Right cardiac atrium (tissue), 5 donors: ENCODE measurements around the gene SLC43A1. TPM values are rescaled to one million over a fixed set of nuclear protein-coding genes. Genes with fewer than 3 reads are reported as not detected.

Experiments used
- ATAC-seq, 2 donors: fragments of 200-7000 bp; cut with Tn5 transposase; one replicate each; pipeline versions ENCODE4 v1.8.0 to v1.9.1; 2020; ENCODE audit warnings: moderate library complexity in 2 of 2, mild to moderate bottlenecking in 1 of 2
- DNase-seq, 3 donors: peaks; one replicate each; pipeline ENCODE4 v3.0.0-alpha.2; 2020
- H3K27ac ChIP-seq: one replicate; pipeline ENCODE4 v1.5.1; 2013; ENCODE audit warnings: mild to moderate bottlenecking, low read length, control low read depth, moderate library complexity
- H3K27me3 ChIP-seq: one replicate; pipeline ENCODE4 v1.6.1; 2013; ENCODE audit not compliant: control insufficient read depth, insufficient read depth
- H3K4me1 ChIP-seq: one replicate; pipeline ENCODE4 v1.6.1; 2013; ENCODE audit warnings: low read length; ENCODE audit not compliant: control insufficient read depth, insufficient read depth
- H3K4me3 ChIP-seq: one replicate; pipeline ENCODE4 v1.5.1; 2013; ENCODE audit warnings: low read length, control low read depth
- H3K9me3 ChIP-seq: one replicate; pipeline ENCODE4 v1.6.1; 2013; ENCODE audit warnings: low read length; ENCODE audit not compliant: control insufficient read depth
- WGBS: extraction: QIAGEN DNeasy Blood & Tissue Kit; methylation state at CpG from one replicate; pipeline ENCODE4 v1.1.7; 2013; 5-methylcytosine and 5-hydroxymethylcytosine counted together
- intact Hi-C, 4 donors: fragments of 100-400 bp; cut with DNase I; formaldehyde crosslinking; loops; one replicate each; pipeline versions ENCODE4 v1.11.0 to v1.14.0; 2022 to 2023
- polyA plus RNA-seq: library from polyadenylated mRNA; stranded (reverse); fragments of 200-250 nt; gene quantifications from one replicate; pipeline ENCODE4 v1.2.3, GENCODE V29; 2013
- total RNA-seq, 4 donors: library from RNA; stranded (reverse); fragmentation: NEBNext Ultra II Directional; extraction: Animal tissue kit (Norgen Biotek cat#: 25700); gene quantifications; one replicate each; pipeline ENCODE4 v1.2.1, GENCODE V29; 2021
- donor health status: healthy with polysubstance abuse.
- donor health status: DM: no; HTN: yes; CAD: no.
- donor health status: DM: no; HTN: no; CAD: no.
- donor health status: DM: no; HTN: yes; CAD: no; lungs with severe emphysema.
- donor health status: DM: yes; HTN: yes; CAD: no.

SLC43A1 gene
- total and polyA plus RNA-seq, 5 donors, result 3.4 to 10.0 (median 8.6) TPM

GRCh38 chr11:57483562-57483918 lies 32.0 kb downstream of the SLC43A1 start:
- Histone ChIP-seq H3K27ac (no peak overlapping the region), H3K9me3 (no peaks in the 10 kb centered on the region), H3K27me3 (no peaks in the 10 kb centered on the region), H3K4me3 (no peak overlapping the region), H3K4me1 (no peaks in the 10 kb centered on the region)
- 45% methylated on average over 3 of the region's 3 CpGs for WGBS
- DNase-seq, result no peak
- ATAC-seq, result no peak
- intact Hi-C loops, result loop anchor here in 1 of 4 donors (5.0 kb wide), 1 partner anchor 136 kb away; no protein-coding TSS in a partner anchor

GRCh38 chr11:57482782-57483561 lies 32.5 kb downstream of the SLC43A1 start:
- WGBS, result 1% methylated on average over 52 of the region's 52 CpGs
- ATAC-seq, result peak; percentile 42 to 67
- H3K27ac ChIP-seq, result no peak overlapping the region
- peak; percentile 46 to 81 (median 80) for DNase-seq
- H3K4me1 ChIP-seq, result no peaks in the 10 kb centered on the region
- intact Hi-C loops, result loop anchor here in 1 of 4 donors (5.0 kb wide), 1 partner anchor 136 kb away; no protein-coding TSS in a partner anchor
- H3K4me3 ChIP-seq, result peak overlapping the region; percentile 4
- H3K27me3 ChIP-seq, result no peaks in the 10 kb centered on the region
- H3K9me3 ChIP-seq, result no peaks in the 10 kb centered on the region

- no peak overlapping the region for H3K27ac ChIP-seq
- DNase-seq (no peak), ATAC-seq (no peak)
- H3K4me1 ChIP-seq, result no peaks in the 10 kb centered on the region
- WGBS, result 17% methylated on average over 44 of the region's 44 CpGs
- H3K4me3 ChIP-seq, result no peak overlapping the region
- H3K27me3 ChIP-seq, result no peaks in the 10 kb centered on the region
- intact Hi-C loops, result loop anchor here in 1 of 4 donors (5.0 kb wide), 1 partner anchor 135 kb away; no protein-coding TSS in a partner anchor
- no peaks in the 10 kb centered on the region for H3K9me3 ChIP-seq
These were observed 33.4 kb downstream of the SLC43A1 start for GRCh38 chr11:57481915-57482781.

GRCh38 chr11:57481315-57481714 lies 34.2 kb downstream of the SLC43A1 start:
- intact Hi-C loops, result loop anchor here in 1 of 4 donors (5.0 kb wide), 1 partner anchor 134 kb away; no protein-coding TSS in a partner anchor
- H3K4me3 ChIP-seq, result no peak overlapping the region
- DNase-seq (no peak), ATAC-seq (no peak)
- no peaks in the 10 kb centered on the region for H3K9me3 ChIP-seq
- WGBS, result 41% methylated on average over 2 of the region's 2 CpGs
- no peak overlapping the region for H3K27ac ChIP-seq
- H3K4me1 ChIP-seq, result no peaks in the 10 kb centered on the region
- no peaks in the 10 kb centered on the region for H3K27me3 ChIP-seq

- H3K27ac ChIP-seq, result no peak overlapping the region
- 35% methylated on average over 9 of the region's 9 CpGs for WGBS
- no peaks in the 10 kb centered on the region for H3K27me3 ChIP-seq
- ATAC-seq (peak; percentile 27 to 52), DNase-seq (peak; percentile 65 to 88 (median 88))
- no peak overlapping the region for H3K4me3 ChIP-seq
- no peaks in the 10 kb centered on the region for H3K9me3 ChIP-seq
- peaks cover 5% of the 10 kb centered on the region for H3K4me1 ChIP-seq
- intact Hi-C loops, result loop anchor here in 1 of 4 donors (5.0 kb wide), 1 partner anchor 133 kb away; no protein-coding TSS in a partner anchor
These were observed 34.9 kb downstream of the SLC43A1 start for GRCh38 chr11:57480409-57481137.

- Histone ChIP-seq H3K4me3 (no peak overlapping the region), H3K9me3 (no peaks in the 10 kb centered on the region), H3K27ac (no peak overlapping the region), H3K27me3 (no peaks in the 10 kb centered on the region), H3K4me1 (peaks cover 5% of the 10 kb centered on the region)
- WGBS, result 20% methylated on average over 4 of the region's 4 CpGs
- intact Hi-C loops, result loop anchor here in 2 of 4 donors (5.0 to 10.0 kb wide), 2 partner anchors 133 to 165 kb away; partner anchors contain the start of gene YPEL4 (in 1 of the 2)
- no peak for ATAC-seq
- no peak for DNase-seq
These were observed 35.6 kb downstream of the SLC43A1 start for GRCh38 chr11:57479911-57480310.

GRCh38 chr11:57479021-57479663 lies 36.4 kb downstream of the SLC43A1 start:
- peak in 1 of 3 donors; percentile 34 for DNase-seq
- intact Hi-C loops, result loop anchor here in 2 of 4 donors (5.0 to 10.0 kb wide), 2 partner anchors 132 to 166 kb away; partner anchors contain the start of gene YPEL4 (in 1 of the 2)
- H3K4me1 ChIP-seq, result peaks cover 5% of the 10 kb centered on the region
- no peaks in the 10 kb centered on the region for H3K9me3 ChIP-seq
- no peak for ATAC-seq
- no peaks in the 10 kb centered on the region for H3K27me3 ChIP-seq
- WGBS, result 35% methylated on average over 11 of the region's 11 CpGs
- no peak overlapping the region for H3K4me3 ChIP-seq
- no peak overlapping the region for H3K27ac ChIP-seq

GRCh38 chr11:57477507-57478189 lies 37.9 kb downstream of the SLC43A1 start:
- H3K27me3 ChIP-seq, result no peaks in the 10 kb centered on the region
- H3K9me3 ChIP-seq, result no peaks in the 10 kb centered on the region
- intact Hi-C loops, result loop anchor here in 2 of 4 donors (5.0 to 10.0 kb wide), 2 partner anchors 130 to 167 kb away; partner anchors contain the start of gene YPEL4 (in 1 of the 2)
- no peak for DNase-seq
- peaks cover 5% of the 10 kb centered on the region for H3K4me1 ChIP-seq
- WGBS, result 85% methylated on average over 11 of the region's 11 CpGs
- no peak overlapping the region for H3K4me3 ChIP-seq
- ATAC-seq, result no peak
- no peak overlapping the region for H3K27ac ChIP-seq

- DNase-seq (peak; percentile 46 to 79 (median 75)), ATAC-seq (peak; percentile 78 to 80)
- Histone ChIP-seq H3K9me3 (no peaks in the 10 kb centered on the region), H3K27me3 (no peaks in the 10 kb centered on the region), H3K4me3 (peak overlapping the region; percentile 54), H3K27ac (no peak overlapping the region), H3K4me1 (peaks cover 5% of the 10 kb centered on the region)
- WGBS, result 13% methylated on average over 27 of the region's 27 CpGs
- intact Hi-C loops, result loop anchor here in 2 of 4 donors (5.0 to 10.0 kb wide), 2 partner anchors 130 to 168 kb away; partner anchors contain the start of gene YPEL4 (in 1 of the 2)
These were observed 38.6 kb downstream of the SLC43A1 start for GRCh38 chr11:57476757-57477506.
